Esophagus muscularis mucosa (tissue), 4 donors: ENCODE results near the gene GRIFIN. TPM values are rescaled to one million over a fixed set of nuclear protein-coding genes. Genes with fewer than 3 reads are reported as not detected.
A peak's percentile ranks its signal among the peaks of the same experiment; 100 is the strongest.

ENCODE experiments used
- DNase-seq: peaks from one replicate; pipeline ENCODE4 v3.0.0-alpha.2; 2017; ENCODE audit errors: extremely low spot score
- H3K27ac ChIP-seq, 4 donors: fragments of 200-600 bp; sonication (generic); replicated peaks in 1 of 4; 1 replicate in 3 of 4; 2 replicates in 1 of 4; pipeline ENCODE4 v1.5.1; 2016 to 2019; ENCODE audit warnings: mild to moderate bottlenecking in 1 of 4
- H3K27me3 ChIP-seq, 4 donors: fragments of 200-600 bp; sonication (generic); one replicate each; pipeline versions ENCODE4 v1.5.1 to v1.6.0; 2016 to 2019
- H3K36me3 ChIP-seq, 4 donors: fragments of 200-600 bp; sonication (generic); one replicate each; pipeline ENCODE4 v1.5.1; 2016 to 2019
- H3K4me1 ChIP-seq, 4 donors: fragments of 200-600 bp; sonication (generic); one replicate each; pipeline ENCODE4 v1.5.1; 2016 to 2019
- H3K4me3 ChIP-seq, 4 donors: fragments of 200-600 bp; sonication (generic); 1 replicate in 2 of 4; 2 replicates in 2 of 4; pipeline ENCODE4 v1.5.1; 2016 to 2019; ENCODE audit warnings: mild to moderate bottlenecking in 4 of 4, moderate library complexity in 1 of 4
- H3K9me3 ChIP-seq, 4 donors: fragments of 200-600 bp; sonication (generic); 1 replicate in 3 of 4; 2 replicates in 1 of 4; pipeline ENCODE4 v1.5.1; 2016 to 2019
- EP300 ChIP-seq: sonication (generic); formaldehyde crosslinking; IDR thresholded peaks from one replicate; pipeline ENCODE4 v1.6.1; 2017; ENCODE audit warnings: antibody characterized with exemption
- POLR2A ChIP-seq: fragments of 450-650 bp; IDR thresholded peaks from one replicate; pipeline ENCODE4 v1.6.1; 2017; ENCODE audit warnings: antibody characterized with exemption, moderate library complexity, mild to moderate bottlenecking, low read depth
- POLR2AphosphoS5 ChIP-seq, 2 donors: sonication (generic); formaldehyde crosslinking; IDR thresholded peaks; one replicate each; pipeline ENCODE4 v1.6.1; 2017; ENCODE audit warnings: antibody characterized with exemption in 2 of 2
- WGBS: methylation state at CpG from one replicate; pipeline ENCODE4 v1.1.5; 2018; 5-methylcytosine and 5-hydroxymethylcytosine counted together
- intact Hi-C: fragments of 100-400 bp; cut with DNase I; formaldehyde crosslinking; loops from one replicate; pipeline ENCODE4 v1.15.1; 2023
- total RNA-seq, 4 donors: library from RNA; depleted of rRNA; stranded (reverse); fragments of >200 nt; gene quantifications; one replicate each; pipeline versions ENCODE4 v1.1.0 to v1.2.1, GENCODE V29; 2016
- TF ChIP-seq, protein P1 (sequence below), 3 experiments: fragments of 200-600 bp in 2 of 3; fragments of 450-650 bp in 1 of 3; sonication (generic) in 2 of 3; IDR thresholded peaks; one replicate each; pipeline ENCODE4 v1.5.1; 2017 to 2019; ENCODE audit warnings: antibody characterized with exemption in 3 of 3, mild to moderate bottlenecking in 2 of 3, moderate library complexity in 1 of 3

Gene GRIFIN
- total RNA-seq, 4 donors from 2014 or later: not detected

- H3K27ac ChIP-seq: no peak overlapping the region
- intact Hi-C loops: loop anchor here (10.0 kb wide), 1 partner anchor 233 kb away; the partner anchor contains the start of gene AMZ1
- H3K36me3 ChIP-seq: peaks cover 0 to 6% (median under 1%) of the 10 kb centered on the region in 4 donors
- H3K9me3 ChIP-seq: no peaks in the 10 kb centered on the region
- peak overlapping the region; percentile 48 to 56 (median 50) for H3K4me3 ChIP-seq
- TF ChIP-seq, protein P1, sequence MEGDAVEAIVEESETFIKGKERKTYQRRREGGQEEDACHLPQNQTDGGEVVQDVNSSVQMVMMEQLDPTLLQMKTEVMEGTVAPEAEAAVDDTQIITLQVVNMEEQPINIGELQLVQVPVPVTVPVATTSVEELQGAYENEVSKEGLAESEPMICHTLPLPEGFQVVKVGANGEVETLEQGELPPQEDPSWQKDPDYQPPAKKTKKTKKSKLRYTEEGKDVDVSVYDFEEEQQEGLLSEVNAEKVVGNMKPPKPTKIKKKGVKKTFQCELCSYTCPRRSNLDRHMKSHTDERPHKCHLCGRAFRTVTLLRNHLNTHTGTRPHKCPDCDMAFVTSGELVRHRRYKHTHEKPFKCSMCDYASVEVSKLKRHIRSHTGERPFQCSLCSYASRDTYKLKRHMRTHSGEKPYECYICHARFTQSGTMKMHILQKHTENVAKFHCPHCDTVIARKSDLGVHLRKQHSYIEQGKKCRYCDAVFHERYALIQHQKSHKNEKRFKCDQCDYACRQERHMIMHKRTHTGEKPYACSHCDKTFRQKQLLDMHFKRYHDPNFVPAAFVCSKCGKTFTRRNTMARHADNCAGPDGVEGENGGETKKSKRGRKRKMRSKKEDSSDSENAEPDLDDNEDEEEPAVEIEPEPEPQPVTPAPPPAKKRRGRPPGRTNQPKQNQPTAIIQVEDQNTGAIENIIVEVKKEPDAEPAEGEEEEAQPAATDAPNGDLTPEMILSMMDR (IDR thresholded peaks at IDR 0.05): peak; percentile 78 to 86 (median 79)
- TF ChIP-seq POLR2A: no peak
- no peak for TF ChIP-seq EP300
- TF ChIP-seq POLR2AphosphoS5 (IDR thresholded peaks at IDR 0.05): peak in 1 of 2 donors; percentile 41
- H3K4me1 ChIP-seq: peaks cover 13 to 16% (median 15%) of the 10 kb centered on the region in 4 donors
- H3K27me3 ChIP-seq: no peaks in the 10 kb centered on the region
- 12% methylated on average over 20 of the region's 34 CpGs for WGBS
- DNase-seq: no peak
Measured at GRCh38 chr7:2451171-2452073, 24.8 kb downstream of the GRIFIN start.

GRCh38 chr7:2450198-2451107 is 25.7 kb downstream of the GRIFIN start:
- WGBS: 56% methylated on average over 30 of the region's 32 CpGs
- intact Hi-C loops: loop anchor here (10.0 kb wide), 1 partner anchor 234 kb away; the partner anchor contains the start of gene AMZ1
- H3K27me3 ChIP-seq: no peaks in the 10 kb centered on the region

GRCh38 chr7:2446676-2447075 is 29.5 kb downstream of the GRIFIN start:
- intact Hi-C loops: loop anchor here (10.0 kb wide), 1 partner anchor 118 kb away; no protein-coding TSS in a partner anchor

More at GRCh38 chr7:2450198-2451107, 25.7 kb downstream of the GRIFIN start:
- peaks cover 0 to 8% (median 3%) of the 10 kb centered on the region in 4 donors for H3K36me3 ChIP-seq
- H3K4me1 ChIP-seq: peaks cover 14 to 16% (median 15%) of the 10 kb centered on the region in 4 donors
- H3K27ac ChIP-seq: no peak overlapping the region
- no peaks in the 10 kb centered on the region for H3K9me3 ChIP-seq
- DNase-seq: no peak
- TF ChIP-seq, protein P1 (IDR thresholded peaks at IDR 0.05): no peak
- TF ChIP-seq EP300 (no peak), POLR2AphosphoS5 (IDR thresholded peaks at IDR 0.05) (no peak), POLR2A (no peak)
- H3K4me3 ChIP-seq: no peak overlapping the region

More at GRCh38 chr7:2446676-2447075, 29.5 kb downstream of the GRIFIN start:
- 82% methylated on average over 3 of the region's 10 CpGs for WGBS
- Histone ChIP-seq H3K36me3 (peaks cover 0 to 11% (median 3%) of the 10 kb centered on the region in 4 donors), H3K27me3 (no peaks in the 10 kb centered on the region), H3K27ac (no peak overlapping the region), H3K4me1 (peaks cover 9 to 21% (median 11%) of the 10 kb centered on the region in 4 donors), H3K4me3 (no peak overlapping the region), H3K9me3 (no peaks in the 10 kb centered on the region)
- TF ChIP-seq POLR2AphosphoS5 (IDR thresholded peaks at IDR 0.05) (no peak), EP300 (no peak), POLR2A (no peak)
- TF ChIP-seq, protein P1 (IDR thresholded peaks at IDR 0.05): no peak
- DNase-seq: no peak
